PC-3 (cell line): ENCODE results near the gene ACVR1B.

Experiments
- CTCF ChIP-seq: fragments of 300-600 bp; sonication (generic); conservative IDR thresholded peaks from 2 replicates; pipeline ENCODE4 v1.5.1; 2017; ENCODE audit warnings: antibody characterized with exemption, low read depth, mild to moderate bottlenecking, low read length
- EZH2 ChIP-seq: fragments of 300-600 bp; sonication (generic); IDR thresholded peaks from one replicate; pipeline ENCODE4 v1.6.1; 2017; ENCODE audit warnings: antibody characterized with exemption, mild to moderate bottlenecking, low read length; ENCODE audit not compliant: unreplicated experiment
- EZH2phosphoT487 ChIP-seq: fragments of 300-600 bp; sonication (generic); IDR thresholded peaks from 2 replicates; pipeline ENCODE4 v1.6.1; 2018; ENCODE audit warnings: mild to moderate bottlenecking, antibody characterized with exemption, low read length, borderline replicate concordance

- TF ChIP-seq CTCF (no peak), EZH2phosphoT487 (no peak), EZH2 (no peak)
Observed at GRCh38 chr12:51937926-51938325, 13.6 kb upstream of the ACVR1B start.
